GM12878 (cell line): ENCODE measurements around the gene PDGFD. TPM values are rescaled to one million over a fixed set of nuclear protein-coding genes. Genes with fewer than 3 reads are reported as not detected.

ENCODE experiments used
- ATAC-seq: fragments of 200-7000 bp; cut with Tn5 transposase; 3 replicates; pipeline ENCODE4 v1.9.1; 2020; ENCODE audit warnings: mild to moderate bottlenecking, moderate library complexity
- BruUV-seq: library from RNA; stranded (reverse); fragments of 400-500 nt; replicated peaks from 2 replicates; lab custom pipeline; 2021; lab: Mats Ljungman, UMichigan
- CTCF ChIA-PET: fragments of 300-600 bp; sonication (Branson Sonifier 250); formaldehyde crosslinking; extraction: SDS; loops from one replicate; lab custom pipeline; 2021; ENCODE audit warnings: inconsistent platforms; lab: Yijun Ruan, JAX
- POLR2A ChIA-PET: fragments of 350-600 bp; formaldehyde crosslinking; extraction: SDS; loops from one replicate; lab custom pipeline; 2021; ENCODE audit warnings: inconsistent platforms; lab: Charles Lee
- RAD21 ChIA-PET: fragments of 300-600 bp; sonication (Branson Sonifier 250); formaldehyde crosslinking; loops from one replicate; lab custom pipeline; 2023; ENCODE audit warnings: antibody characterized with exemption; ENCODE audit not compliant: unreplicated experiment; lab: Charles Lee
- SMC1A ChIA-PET: fragments of 300-600 bp; sonication (Branson Sonifier 250); formaldehyde crosslinking; loops from one replicate; lab custom pipeline; 2023; ENCODE audit not compliant: unreplicated experiment, uncharacterized antibody; lab: Charles Lee
- DNase-seq: peaks from one replicate; pipeline ENCODE4 v3.0.0-alpha.2; 2011; ENCODE audit warnings: low read depth, low spot score
- FAIRE-seq: peaks from 3 replicates; lab custom pipeline; 2011; peaks lifted over from hg19 to GRCh38; lab: Jason Lieb, UNC
- H2AFZ ChIP-seq: 2 replicates; pipeline ENCODE4 v1.6.0; 2011; ENCODE audit warnings: low read depth, low read length, control low read depth; ENCODE audit not compliant: control insufficient read depth
- H3K27ac ChIP-seq: 2 replicates; pipeline ENCODE4 v1.5.1; 2011; ENCODE audit warnings: control low read depth; ENCODE audit not compliant: control insufficient read depth, insufficient read depth
- H3K27me3 ChIP-seq, 2 experiments: replicated peaks in 1 of 2; 2 replicates each; pipeline versions ENCODE4 v1.6.0 to v1.6.1; 2011; ENCODE audit warnings: low read length in 1 of 2; ENCODE audit not compliant: control insufficient read depth in 2 of 2, insufficient read depth in 2 of 2
- H3K36me3 ChIP-seq, 2 experiments: 2 replicates each; pipeline ENCODE4 v1.5.1; 2011; ENCODE audit warnings: low read length in 1 of 2; ENCODE audit not compliant: control insufficient read depth in 2 of 2, insufficient read depth in 2 of 2
- H3K4me1 ChIP-seq: 2 replicates; pipeline ENCODE4 v1.6.1; 2011; ENCODE audit warnings: mild to moderate bottlenecking, low read length, moderate library complexity, mixed read lengths; ENCODE audit not compliant: control insufficient read depth, insufficient read depth
- H3K4me2 ChIP-seq: 2 replicates; pipeline ENCODE4 v1.6.0; 2011; ENCODE audit warnings: control low read depth; ENCODE audit not compliant: control insufficient read depth, insufficient read depth
- H3K4me3 ChIP-seq: fragments of 200-600 bp; sonication (generic); 2 replicates; pipeline ENCODE4 v1.5.1; 2016
- H3K79me2 ChIP-seq: 2 replicates; pipeline ENCODE4 v1.6.0; 2011; ENCODE audit warnings: low read length; ENCODE audit not compliant: control insufficient read depth, insufficient read depth
- H3K9ac ChIP-seq: 2 replicates; pipeline ENCODE4 v1.8.0; 2011; ENCODE audit warnings: low read length, control low read depth, mixed read lengths; ENCODE audit not compliant: control insufficient read depth, insufficient read depth
- H3K9me3 ChIP-seq: replicated peaks from 3 replicates; pipeline ENCODE4 v1.5.1; 2011; ENCODE audit warnings: mild to moderate bottlenecking, low read length; ENCODE audit not compliant: control insufficient read depth, insufficient read depth
- H4K20me1 ChIP-seq: 2 replicates; pipeline ENCODE4 v1.6.0; 2011; ENCODE audit not compliant: control insufficient read depth, insufficient read depth
- BCL11A ChIP-seq: IDR thresholded peaks from 2 replicates; pipeline ENCODE4 v1.6.1; 2011; ENCODE audit warnings: low read depth, low read length
- FOXM1 ChIP-seq: IDR thresholded peaks from 2 replicates; pipeline ENCODE4 v1.6.1; 2012; ENCODE audit warnings: low read depth, mild to moderate bottlenecking, inconsistent platforms, low read length, moderate library complexity
- HDAC6 ChIP-seq: fragments of 200-600 bp; sonication (generic); IDR thresholded peaks from one replicate; pipeline ENCODE4 v1.8.0; 2017; ENCODE audit warnings: antibody characterized with exemption; ENCODE audit not compliant: unreplicated experiment
- NBN ChIP-seq: fragments of 450-650 bp; IDR thresholded peaks from 2 replicates; pipeline ENCODE4 v1.6.1; 2016
- NR2C1 ChIP-seq: fragments of 450-650 bp; IDR thresholded peaks from 2 replicates; pipeline ENCODE4 v1.6.1; 2017; ENCODE audit warnings: antibody characterized with exemption, mild to moderate bottlenecking, moderate library complexity
- NR2C2 ChIP-seq: IDR thresholded peaks from 2 replicates; pipeline ENCODE4 v1.6.1; 2011; ENCODE audit warnings: borderline replicate concordance, low read depth; ENCODE audit not compliant: control insufficient read depth, insufficient read length
- NR2F1 ChIP-seq: fragments of 450-650 bp; conservative IDR thresholded peaks from 2 replicates; pipeline ENCODE4 v1.6.1; 2017; ENCODE audit warnings: mild to moderate bottlenecking
- SMAD1 ChIP-seq: fragments of 450-650 bp; IDR thresholded peaks from 2 replicates; pipeline ENCODE4 v1.6.1; 2018; ENCODE audit warnings: mild to moderate bottlenecking, low read depth; ENCODE audit not compliant: partially characterized antibody
- SMARCA5 ChIP-seq: fragments of 450-650 bp; IDR thresholded peaks from 2 replicates; pipeline ENCODE4 v1.6.1; 2017; ENCODE audit warnings: mild to moderate bottlenecking
- SMC3 ChIP-seq: IDR thresholded peaks from 2 replicates; pipeline ENCODE4 v1.6.1; 2011; ENCODE audit warnings: low read length, improper control_type of control experiment, borderline replicate concordance
- TCF12 ChIP-seq: IDR thresholded peaks from 2 replicates; pipeline ENCODE4 v1.6.1; 2011; ENCODE audit warnings: low read depth, mild to moderate bottlenecking, low read length
- WRNIP1 ChIP-seq: IDR thresholded peaks from 2 replicates; pipeline ENCODE4 v1.6.1; 2011; ENCODE audit warnings: low read depth, low read length, improper control_type of control experiment, borderline replicate concordance
- ZNF274 ChIP-seq: IDR thresholded peaks from one replicate; pipeline ENCODE4 v1.8.0; 2011; ENCODE audit not compliant: insufficient read length, insufficient read depth
- WGBS: methylation state at CpG from one replicate; pipeline ENCODE4 v1.1.6; 2016; ENCODE audit warnings: low lambda C conversion rate; ENCODE audit not compliant: insufficient replicate concordance, insufficient coverage; ENCODE audit errors: missing lambda C conversion rate; 5-methylcytosine and 5-hydroxymethylcytosine counted together
- in situ Hi-C: fragments of 300-500 bp; cut with MboI; formaldehyde crosslinking; loops from 9 replicates; pipeline ENCODE4 v1.14.3; 2018; ENCODE audit warnings: mixed read lengths
- intact Hi-C: fragments of 100-400 bp; cut with micrococcal nuclease; formaldehyde crosslinking; loops from one replicate; pipeline ENCODE4 v1.14.2; 2022; ENCODE audit not compliant: unreplicated experiment
- polyA plus RNA-seq, 11 experiments: library from polyadenylated mRNA; depleted of rRNA in 4 of 11; unstranded in 6 of 11; stranded (reverse) in 5 of 11; fragments of >200 nt; fragmentation: Nextera tagmentation in 4 of 11; fragmentation: Illumina TruSeq in 1 of 11; extraction: Ambion mirVana in 4 of 11; extraction: Trizol in 1 of 11; gene quantifications; 1 replicate in 1 of 11; 2 replicates in 10 of 11; pipeline versions ENCODE4 v1.2.1 to v1.2.3, GENCODE V29; 2011 to 2016; ENCODE audit warnings: inconsistent platforms in 2 of 11, missing spikeins in 2 of 11, low read depth in 1 of 11
- total RNA-seq, 4 experiments: library from RNA; depleted of rRNA in 3 of 4; stranded (reverse); fragments of >200 nt in 3 of 4; fragmentation: Illumina TruSeq in 1 of 4; extraction: Trizol in 1 of 4; gene quantifications; 2 replicates each; pipeline versions ENCODE4 v1.2.1 to v1.2.3, GENCODE V29; 2013 to 2021
- TF ChIP-seq, protein P1 (sequence below): IDR thresholded peaks from 2 replicates; pipeline ENCODE4 v1.6.1; 2012; ENCODE audit warnings: mild to moderate bottlenecking, low read depth, low read length
- TF ChIP-seq, protein P2 (sequence below): fragments of 450-650 bp; IDR thresholded peaks from 2 replicates; pipeline ENCODE4 v1.6.1; 2018; ENCODE audit warnings: borderline replicate concordance, mild to moderate bottlenecking; ENCODE audit not compliant: partially characterized antibody

Gene PDGFD
- total and polyA plus RNA-seq, 10 of the 15 experiments (the other 5 are each of a cell fraction or from before 2014, with no cell fraction given) = 0.05 to 0.13 TPM; not detected in 8

- in situ Hi-C loops = no loop called here
- ChIA-PET CTCF (interaction anchor here (1.0 to 2.1 kb wide), 3 partner anchors 9 to 191 kb away, joined by 3 to 8 read pairs (median 4); no protein-coding TSS in a partner anchor), RAD21 (interaction anchor here (0.9 to 2.6 kb wide), 5 partner anchors 26 to 190 kb away, joined by 3 to 7 read pairs (median 3); no protein-coding TSS in a partner anchor), SMC1A (interaction anchor here (0.6 to 1.7 kb wide), 7 partner anchors 10 to 86 kb away, joined by 3 to 5 read pairs (median 4); no protein-coding TSS in a partner anchor), POLR2A (no interaction called here)
- no peak overlapping the region for H3K4me2 ChIP-seq
- no peaks in the 10 kb centered on the region for H3K36me3 ChIP-seq
- WGBS = 64% methylated on average over 3 of the region's 3 CpGs
- no peaks in the 10 kb centered on the region for H4K20me1 ChIP-seq
- no peak overlapping the region for H2AFZ ChIP-seq
- ATAC-seq (no peak), DNase-seq (no peak), FAIRE-seq (no peak)
- intact Hi-C loops = no loop called here
- no peaks in the 10 kb centered on the region for H3K9me3 ChIP-seq
- no peaks in the 10 kb centered on the region; a peak in 1 of 4 replicates for H3K27me3 ChIP-seq
- no peaks in the 10 kb centered on the region for H3K79me2 ChIP-seq
- H3K4me3 ChIP-seq = no peak overlapping the region
- no TSS peak for BruUV-seq
- H3K9ac ChIP-seq = no peak overlapping the region
- no peak overlapping the region for H3K27ac ChIP-seq
- peaks cover 5% of the 10 kb centered on the region for H3K4me1 ChIP-seq
- TF ChIP-seq SMC3 = no peak
- TF ChIP-seq SMARCA5 = no peak
- TF ChIP-seq TCF12 = no peak
- TF ChIP-seq, protein P1, sequence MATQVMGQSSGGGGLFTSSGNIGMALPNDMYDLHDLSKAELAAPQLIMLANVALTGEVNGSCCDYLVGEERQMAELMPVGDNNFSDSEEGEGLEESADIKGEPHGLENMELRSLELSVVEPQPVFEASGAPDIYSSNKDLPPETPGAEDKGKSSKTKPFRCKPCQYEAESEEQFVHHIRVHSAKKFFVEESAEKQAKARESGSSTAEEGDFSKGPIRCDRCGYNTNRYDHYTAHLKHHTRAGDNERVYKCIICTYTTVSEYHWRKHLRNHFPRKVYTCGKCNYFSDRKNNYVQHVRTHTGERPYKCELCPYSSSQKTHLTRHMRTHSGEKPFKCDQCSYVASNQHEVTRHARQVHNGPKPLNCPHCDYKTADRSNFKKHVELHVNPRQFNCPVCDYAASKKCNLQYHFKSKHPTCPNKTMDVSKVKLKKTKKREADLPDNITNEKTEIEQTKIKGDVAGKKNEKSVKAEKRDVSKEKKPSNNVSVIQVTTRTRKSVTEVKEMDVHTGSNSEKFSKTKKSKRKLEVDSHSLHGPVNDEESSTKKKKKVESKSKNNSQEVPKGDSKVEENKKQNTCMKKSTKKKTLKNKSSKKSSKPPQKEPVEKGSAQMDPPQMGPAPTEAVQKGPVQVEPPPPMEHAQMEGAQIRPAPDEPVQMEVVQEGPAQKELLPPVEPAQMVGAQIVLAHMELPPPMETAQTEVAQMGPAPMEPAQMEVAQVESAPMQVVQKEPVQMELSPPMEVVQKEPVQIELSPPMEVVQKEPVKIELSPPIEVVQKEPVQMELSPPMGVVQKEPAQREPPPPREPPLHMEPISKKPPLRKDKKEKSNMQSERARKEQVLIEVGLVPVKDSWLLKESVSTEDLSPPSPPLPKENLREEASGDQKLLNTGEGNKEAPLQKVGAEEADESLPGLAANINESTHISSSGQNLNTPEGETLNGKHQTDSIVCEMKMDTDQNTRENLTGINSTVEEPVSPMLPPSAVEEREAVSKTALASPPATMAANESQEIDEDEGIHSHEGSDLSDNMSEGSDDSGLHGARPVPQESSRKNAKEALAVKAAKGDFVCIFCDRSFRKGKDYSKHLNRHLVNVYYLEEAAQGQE = no peak
- TF ChIP-seq, protein P2, sequence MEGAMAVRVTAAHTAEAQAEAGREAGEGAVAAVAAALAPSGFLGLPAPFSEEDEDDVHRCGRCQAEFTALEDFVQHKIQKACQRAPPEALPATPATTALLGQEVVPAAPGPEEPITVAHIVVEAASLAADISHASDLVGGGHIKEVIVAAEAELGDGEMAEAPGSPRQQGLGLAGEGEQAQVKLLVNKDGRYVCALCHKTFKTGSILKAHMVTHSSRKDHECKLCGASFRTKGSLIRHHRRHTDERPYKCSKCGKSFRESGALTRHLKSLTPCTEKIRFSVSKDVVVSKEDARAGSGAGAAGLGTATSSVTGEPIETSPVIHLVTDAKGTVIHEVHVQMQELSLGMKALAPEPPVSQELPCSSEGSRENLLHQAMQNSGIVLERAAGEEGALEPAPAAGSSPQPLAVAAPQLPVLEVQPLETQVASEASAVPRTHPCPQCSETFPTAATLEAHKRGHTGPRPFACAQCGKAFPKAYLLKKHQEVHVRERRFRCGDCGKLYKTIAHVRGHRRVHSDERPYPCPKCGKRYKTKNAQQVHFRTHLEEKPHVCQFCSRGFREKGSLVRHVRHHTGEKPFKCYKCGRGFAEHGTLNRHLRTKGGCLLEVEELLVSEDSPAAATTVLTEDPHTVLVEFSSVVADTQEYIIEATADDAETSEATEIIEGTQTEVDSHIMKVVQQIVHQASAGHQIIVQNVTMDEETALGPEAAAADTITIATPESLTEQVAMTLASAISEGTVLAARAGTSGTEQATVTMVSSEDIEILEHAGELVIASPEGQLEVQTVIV = no peak
- TF ChIP-seq HDAC6 = no peak
- no peak for TF ChIP-seq NR2C1
- no peak for TF ChIP-seq ZNF274
- no peak for TF ChIP-seq NR2C2
- no peak for TF ChIP-seq FOXM1
- TF ChIP-seq BCL11A = no peak
- TF ChIP-seq WRNIP1 = no peak
- no peak for TF ChIP-seq NBN
- no peak for TF ChIP-seq SMAD1
- TF ChIP-seq NR2F1 = no peak
These were observed 291.2 kb downstream of the PDGFD start for GRCh38 chr11:103872748-103873147.
